H9 (cell line): ENCODE data around the gene BBOX1. TPM values are rescaled to one million over a fixed set of nuclear protein-coding genes. Genes with fewer than 3 reads are reported as not detected.

ENCODE experiments used
- DNase-seq: peaks from one replicate; pipeline ENCODE4 v3.0.0-alpha.2; 2017
- H2AFZ ChIP-seq: one replicate; pipeline ENCODE4 v1.6.1; 2013; ENCODE audit warnings: mild to moderate bottlenecking, low read length, control low read depth, moderate library complexity
- H2AK5ac ChIP-seq: 2 replicates; pipeline ENCODE4 v1.6.1; 2013; ENCODE audit warnings: low read length, control low read depth, mixed read lengths; ENCODE audit not compliant: insufficient read length
- H2BK120ac ChIP-seq: one replicate; pipeline ENCODE4 v1.6.1; 2013; ENCODE audit warnings: low read depth, mild to moderate bottlenecking, low read length, control low read depth, inconsistent platforms; ENCODE audit not compliant: poor library complexity, severe bottlenecking
- H2BK12ac ChIP-seq: 2 replicates; pipeline ENCODE4 v1.6.1; 2013; ENCODE audit warnings: low read length, control low read depth, mixed read lengths, low read depth; ENCODE audit not compliant: insufficient read length
- H2BK15ac ChIP-seq: 2 replicates; pipeline ENCODE4 v1.6.1; 2013; ENCODE audit warnings: low read depth, low read length, control low read depth
- H2BK20ac ChIP-seq: one replicate; pipeline ENCODE4 v1.6.1; 2013; ENCODE audit warnings: low read depth, mild to moderate bottlenecking, low read length, control low read depth, inconsistent platforms; ENCODE audit not compliant: poor library complexity, severe bottlenecking
- H2BK5ac ChIP-seq: 2 replicates; pipeline ENCODE4 v1.6.1; 2013; ENCODE audit warnings: low read length, control low read depth, mixed read lengths; ENCODE audit not compliant: insufficient read length
- H3K14ac ChIP-seq: 2 replicates; pipeline ENCODE4 v1.6.1; 2013; ENCODE audit warnings: low read length, control low read depth; ENCODE audit not compliant: insufficient read depth
- H3K18ac ChIP-seq: 2 replicates; pipeline ENCODE4 v1.6.1; 2013; ENCODE audit warnings: low read depth, mild to moderate bottlenecking, mixed read lengths, low read length, control low read depth; ENCODE audit not compliant: insufficient read length
- H3K23ac ChIP-seq: 2 replicates; pipeline ENCODE4 v1.6.1; 2013; ENCODE audit warnings: low read length, control low read depth, mixed read lengths, low read depth; ENCODE audit not compliant: insufficient read length
- H3K23me2 ChIP-seq: 2 replicates; pipeline ENCODE4 v1.6.1; 2013; ENCODE audit warnings: low read depth, mild to moderate bottlenecking, mixed read lengths, low read length, control low read depth; ENCODE audit not compliant: insufficient read length, poor library complexity, severe bottlenecking
- H3K27ac ChIP-seq: 2 replicates; pipeline ENCODE4 v1.5.1; 2013; ENCODE audit warnings: low read length, control low read depth, mixed read lengths, low read depth; ENCODE audit not compliant: insufficient read length
- H3K27me3 ChIP-seq: 2 replicates; pipeline ENCODE4 v1.6.1; 2013; ENCODE audit warnings: low read length, control low read depth, inconsistent platforms; ENCODE audit not compliant: insufficient read depth
- H3K4ac ChIP-seq: 2 replicates; pipeline ENCODE4 v1.6.1; 2013; ENCODE audit warnings: low read depth, mild to moderate bottlenecking, control low read depth, inconsistent platforms, low read length, moderate library complexity
- H3K4me1 ChIP-seq: 2 replicates; pipeline ENCODE4 v1.6.1; 2013; ENCODE audit warnings: low read length, control low read depth, inconsistent platforms; ENCODE audit not compliant: insufficient read depth
- H3K4me2 ChIP-seq: 2 replicates; pipeline ENCODE4 v1.6.1; 2013; ENCODE audit warnings: low read length, control low read depth, mixed read lengths; ENCODE audit not compliant: insufficient read length, insufficient read depth
- H3K56ac ChIP-seq: 2 replicates; pipeline ENCODE4 v1.6.1; 2013; ENCODE audit warnings: low read depth, mild to moderate bottlenecking, mixed read lengths, low read length, control low read depth; ENCODE audit not compliant: insufficient read length
- H3K79me1 ChIP-seq: 2 replicates; pipeline ENCODE4 v1.6.1; 2013; ENCODE audit warnings: low read depth, mild to moderate bottlenecking, moderate library complexity, low read length, control low read depth, inconsistent platforms; ENCODE audit not compliant: insufficient read depth, poor library complexity, severe bottlenecking
- H3K79me2 ChIP-seq: 2 replicates; pipeline ENCODE4 v1.6.1; 2013; ENCODE audit warnings: low read length, control low read depth, inconsistent platforms; ENCODE audit not compliant: insufficient read depth
- H3K9ac ChIP-seq: 2 replicates; pipeline ENCODE4 v1.6.1; 2013; ENCODE audit warnings: low read length, control low read depth, mixed read lengths; ENCODE audit not compliant: insufficient read length; ENCODE audit errors: extremely low read depth
- H3K9me3 ChIP-seq: one replicate; pipeline ENCODE4 v1.6.1; 2013; ENCODE audit warnings: low read depth, low read length, inconsistent platforms; ENCODE audit not compliant: control insufficient read depth
- H3T11ph ChIP-seq: one replicate; pipeline ENCODE4 v1.6.1; 2013; ENCODE audit warnings: mild to moderate bottlenecking, low read length, control low read depth, inconsistent platforms
- H4K20me1 ChIP-seq: one replicate; pipeline ENCODE4 v1.6.1; 2013; ENCODE audit not compliant: control insufficient read depth, insufficient read length, insufficient read depth
- H4K5ac ChIP-seq: 2 replicates; pipeline ENCODE4 v1.6.1; 2013; ENCODE audit warnings: low read depth, mild to moderate bottlenecking, mixed read lengths, low read length, control low read depth; ENCODE audit not compliant: insufficient read length
- H4K8ac ChIP-seq: replicated peaks from 2 replicates; pipeline ENCODE4 v1.6.1; 2013; ENCODE audit warnings: low read length, control low read depth, mixed read lengths, low read depth; ENCODE audit not compliant: insufficient read length
- H4K91ac ChIP-seq: 2 replicates; pipeline ENCODE4 v1.6.1; 2013; ENCODE audit warnings: low read depth, mild to moderate bottlenecking, moderate library complexity, mixed read lengths, low read length, control low read depth; ENCODE audit not compliant: insufficient read length
- H3K27ac Mint-ChIP-seq, 3 experiments: 2 replicates in 2 of 3; 3 replicates in 1 of 3; pipeline ENCODE4 v1.8.0; 2020 to 2021; ENCODE audit warnings: mixed read lengths in 3 of 3, mild to moderate bottlenecking in 1 of 3, moderate library complexity in 1 of 3
- H3K27me3 Mint-ChIP-seq: 2 replicates; pipeline ENCODE4 v1.8.0; 2021; ENCODE audit warnings: low read depth, mild to moderate bottlenecking, moderate library complexity, mixed read lengths
- H3K36me3 Mint-ChIP-seq, 3 experiments: 2 replicates in 2 of 3; 3 replicates in 1 of 3; pipeline ENCODE4 v1.8.0; 2020 to 2021; ENCODE audit warnings: low read depth in 3 of 3, mixed read lengths in 3 of 3; ENCODE audit not compliant: insufficient read depth in 1 of 3
- H3K4me1 Mint-ChIP-seq, 2 experiments: 2 replicates each; pipeline ENCODE4 v1.8.0; 2020; ENCODE audit warnings: mixed read lengths in 2 of 2
- H3K4me3 Mint-ChIP-seq, 2 experiments: 2 replicates in 1 of 2; 3 replicates in 1 of 2; pipeline ENCODE4 v1.8.0; 2020 to 2021; ENCODE audit warnings: mild to moderate bottlenecking in 2 of 2, mixed read lengths in 2 of 2, moderate library complexity in 1 of 2
- H3K9me3 Mint-ChIP-seq, 2 experiments: 2 replicates in 1 of 2; 3 replicates in 1 of 2; pipeline ENCODE4 v1.8.0; 2020; ENCODE audit warnings: mild to moderate bottlenecking in 2 of 2, mixed read lengths in 2 of 2, moderate library complexity in 1 of 2
- WGBS: extraction: QIAGEN DNeasy Blood & Tissue Kit; methylation state at CpG from one replicate; pipeline ENCODE4 v1.1.7; 2013; ENCODE audit warnings: missing lambda C conversion rate, low lambda C conversion rate, mixed read lengths; ENCODE audit not compliant: insufficient read length; ENCODE audit errors: extremely low coverage; 5-methylcytosine and 5-hydroxymethylcytosine counted together
- total RNA-seq: library from RNA; stranded (reverse); gene quantifications from 2 replicates; pipeline ENCODE4 v1.2.1, GENCODE V29; 2021
- TF ChIP-seq, protein P1 (sequence below): fragments of 200-600 bp; sonication (generic); conservative IDR thresholded peaks from 3 replicates; pipeline ENCODE4 v1.8.0; 2021; ENCODE audit warnings: antibody characterized with exemption, mild to moderate bottlenecking

Gene BBOX1
- total RNA-seq, 1 experiment from 2014 or later: not detected

GRCh38 chr11:27013781-27014361 lies 26.7 kb upstream of the BBOX1 start:
- Histone ChIP-seq H3K14ac (no peak overlapping the region), H3K18ac (no peak overlapping the region), H2BK20ac (no peak overlapping the region), H3K9ac (no peak overlapping the region), H4K20me1 (no peaks in the 10 kb centered on the region), H2BK5ac (no peak overlapping the region), H3K4ac (no peak overlapping the region), H3K56ac (no peak overlapping the region), H3K27ac (no peak overlapping the region), H3K23ac (no peak overlapping the region), H3T11ph (no peak overlapping the region), H3K4me2 (no peak overlapping the region), H2BK120ac (no peak overlapping the region), H2BK15ac (no peak overlapping the region), H2AFZ (no peak overlapping the region), H4K91ac (no peak overlapping the region), H3K79me2 (no peaks in the 10 kb centered on the region), H3K27me3 (no peaks in the 10 kb centered on the region), H3K9me3 (no peaks in the 10 kb centered on the region), H4K5ac (no peak overlapping the region), H2AK5ac (no peak overlapping the region), H2BK12ac (no peak overlapping the region), H4K8ac (no peak overlapping the region), H3K79me1 (no peaks in the 10 kb centered on the region), H3K4me1 (no peaks in the 10 kb centered on the region), H3K23me2 (no peaks in the 10 kb centered on the region)
- WGBS: no CpG with 5 or more reads among the region's 4 CpGs
- Mint-ChIP-seq H3K27ac (no peak overlapping the region), H3K36me3 (no peaks in the 10 kb centered on the region), H3K4me1 (no peaks in the 10 kb centered on the region), H3K9me3 (no peaks in the 10 kb centered on the region), H3K27me3 (no peaks in the 10 kb centered on the region), H3K4me3 (no peak overlapping the region)
- TF ChIP-seq, protein P1, sequence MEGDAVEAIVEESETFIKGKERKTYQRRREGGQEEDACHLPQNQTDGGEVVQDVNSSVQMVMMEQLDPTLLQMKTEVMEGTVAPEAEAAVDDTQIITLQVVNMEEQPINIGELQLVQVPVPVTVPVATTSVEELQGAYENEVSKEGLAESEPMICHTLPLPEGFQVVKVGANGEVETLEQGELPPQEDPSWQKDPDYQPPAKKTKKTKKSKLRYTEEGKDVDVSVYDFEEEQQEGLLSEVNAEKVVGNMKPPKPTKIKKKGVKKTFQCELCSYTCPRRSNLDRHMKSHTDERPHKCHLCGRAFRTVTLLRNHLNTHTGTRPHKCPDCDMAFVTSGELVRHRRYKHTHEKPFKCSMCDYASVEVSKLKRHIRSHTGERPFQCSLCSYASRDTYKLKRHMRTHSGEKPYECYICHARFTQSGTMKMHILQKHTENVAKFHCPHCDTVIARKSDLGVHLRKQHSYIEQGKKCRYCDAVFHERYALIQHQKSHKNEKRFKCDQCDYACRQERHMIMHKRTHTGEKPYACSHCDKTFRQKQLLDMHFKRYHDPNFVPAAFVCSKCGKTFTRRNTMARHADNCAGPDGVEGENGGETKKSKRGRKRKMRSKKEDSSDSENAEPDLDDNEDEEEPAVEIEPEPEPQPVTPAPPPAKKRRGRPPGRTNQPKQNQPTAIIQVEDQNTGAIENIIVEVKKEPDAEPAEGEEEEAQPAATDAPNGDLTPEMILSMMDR: no peak
- DNase-seq: no peak
